HFF-Myc (cell line): ENCODE measurements around the gene C1orf21.

ENCODE experiments used
- DNase-seq: peaks from one replicate; pipeline ENCODE4 v3.0.0-alpha.2; 2011; ENCODE audit warnings: low read depth; ENCODE audit errors: extremely low read depth
- H3K4me3 ChIP-seq: replicated peaks from 2 replicates; pipeline ENCODE4 v1.5.1; 2011; ENCODE audit warnings: low read depth, mild to moderate bottlenecking, control low read depth, low read length
- TF ChIP-seq, protein P1 (sequence below): IDR thresholded peaks from 2 replicates; pipeline ENCODE4 v1.5.1; 2012; ENCODE audit warnings: mild to moderate bottlenecking, low read depth, low read length, control low read depth; ENCODE audit errors: missing control alignments

The C1orf21 gene

DNA sequence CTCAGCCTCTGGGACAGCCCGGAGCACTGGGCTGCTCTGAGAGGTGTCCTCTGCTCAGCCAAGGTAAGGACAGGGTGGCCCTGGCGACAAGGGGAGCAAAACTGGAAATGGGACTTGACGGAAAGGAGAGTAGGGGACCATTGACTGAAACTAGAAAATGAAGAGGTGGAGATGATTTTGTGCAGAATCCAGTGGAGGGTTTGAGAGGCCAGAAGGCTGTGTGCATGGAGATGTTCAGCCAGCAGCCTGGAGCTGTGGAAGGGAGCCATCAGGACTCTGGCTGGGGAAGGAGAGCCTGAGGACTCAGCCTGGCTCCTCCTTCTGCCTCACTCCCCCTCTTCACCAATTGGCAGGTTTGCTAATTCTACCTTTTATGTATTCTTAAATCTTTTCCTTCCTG lies 253.7 kb downstream of the C1orf21 start:
- no peak overlapping the region for H3K4me3 ChIP-seq
- TF ChIP-seq, protein P1, sequence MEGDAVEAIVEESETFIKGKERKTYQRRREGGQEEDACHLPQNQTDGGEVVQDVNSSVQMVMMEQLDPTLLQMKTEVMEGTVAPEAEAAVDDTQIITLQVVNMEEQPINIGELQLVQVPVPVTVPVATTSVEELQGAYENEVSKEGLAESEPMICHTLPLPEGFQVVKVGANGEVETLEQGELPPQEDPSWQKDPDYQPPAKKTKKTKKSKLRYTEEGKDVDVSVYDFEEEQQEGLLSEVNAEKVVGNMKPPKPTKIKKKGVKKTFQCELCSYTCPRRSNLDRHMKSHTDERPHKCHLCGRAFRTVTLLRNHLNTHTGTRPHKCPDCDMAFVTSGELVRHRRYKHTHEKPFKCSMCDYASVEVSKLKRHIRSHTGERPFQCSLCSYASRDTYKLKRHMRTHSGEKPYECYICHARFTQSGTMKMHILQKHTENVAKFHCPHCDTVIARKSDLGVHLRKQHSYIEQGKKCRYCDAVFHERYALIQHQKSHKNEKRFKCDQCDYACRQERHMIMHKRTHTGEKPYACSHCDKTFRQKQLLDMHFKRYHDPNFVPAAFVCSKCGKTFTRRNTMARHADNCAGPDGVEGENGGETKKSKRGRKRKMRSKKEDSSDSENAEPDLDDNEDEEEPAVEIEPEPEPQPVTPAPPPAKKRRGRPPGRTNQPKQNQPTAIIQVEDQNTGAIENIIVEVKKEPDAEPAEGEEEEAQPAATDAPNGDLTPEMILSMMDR = no peak
- no peak for DNase-seq

DNA sequence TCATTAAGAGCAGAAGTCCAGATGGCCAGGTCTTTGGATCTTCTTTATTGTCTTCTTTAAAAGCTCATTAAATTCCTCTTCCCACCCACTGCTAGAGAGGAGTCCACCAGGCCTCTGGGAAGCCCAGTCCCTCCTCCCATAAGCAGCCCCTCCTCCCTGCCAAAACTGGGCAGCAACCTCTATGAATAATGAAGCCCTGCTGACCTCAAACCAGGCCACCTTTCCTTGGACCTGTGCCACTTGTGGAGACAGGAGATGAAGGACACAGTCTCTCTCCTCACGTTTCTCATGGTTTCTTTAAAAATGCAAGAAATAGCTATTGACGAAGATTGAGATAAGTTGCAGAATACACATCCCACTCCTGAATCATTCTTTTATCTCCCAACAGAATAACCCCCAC lies 255.1 kb downstream of the C1orf21 start:
- DNase-seq = no peak
- no peak overlapping the region for H3K4me3 ChIP-seq
- TF ChIP-seq, protein P1 = no peak

DNA sequence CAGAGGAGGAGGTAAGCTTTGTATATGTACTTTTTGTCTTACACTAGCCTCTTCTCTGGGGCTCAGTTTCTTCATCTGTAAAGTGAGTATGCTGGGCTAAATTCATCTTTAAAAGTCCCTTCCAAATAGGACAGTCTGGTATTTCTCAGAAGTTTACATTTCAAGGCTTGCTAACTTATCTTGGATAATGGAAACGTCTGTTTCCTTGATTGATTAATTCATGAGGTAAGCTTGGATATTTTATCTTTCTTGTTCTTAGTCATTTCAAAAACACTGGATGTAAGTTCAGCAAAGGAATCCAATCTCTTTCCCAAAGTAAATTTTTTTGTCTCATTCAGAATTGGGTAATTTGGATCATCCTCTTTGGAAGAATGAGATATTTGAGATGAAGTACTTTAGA lies 256.8 kb downstream of the C1orf21 start:
- TF ChIP-seq, protein P1 = no peak
- DNase-seq = no peak
- H3K4me3 ChIP-seq = no peak overlapping the region

DNA sequence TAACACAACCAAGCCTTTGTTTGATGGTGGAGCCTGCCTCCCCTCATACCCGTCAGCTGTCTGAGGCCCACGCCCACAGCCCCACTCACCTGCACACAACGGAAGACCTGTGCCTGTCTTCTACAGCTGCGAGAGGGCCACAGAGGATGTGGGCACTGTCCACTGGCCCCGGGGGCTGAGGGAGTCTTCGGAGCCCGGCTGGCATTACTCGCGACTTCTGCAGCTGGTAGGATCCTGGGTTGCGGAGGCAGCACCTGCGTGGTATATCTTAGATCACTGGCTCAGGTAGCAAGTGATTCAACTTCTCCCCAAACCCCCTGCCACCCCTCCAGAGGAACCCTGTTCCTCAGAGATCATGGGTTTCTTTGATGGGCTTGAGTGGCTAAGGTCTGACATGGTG lies 257.9 kb downstream of the C1orf21 start:
- no peak for DNase-seq
- TF ChIP-seq, protein P1 = no peak
- no peak overlapping the region for H3K4me3 ChIP-seq

DNA sequence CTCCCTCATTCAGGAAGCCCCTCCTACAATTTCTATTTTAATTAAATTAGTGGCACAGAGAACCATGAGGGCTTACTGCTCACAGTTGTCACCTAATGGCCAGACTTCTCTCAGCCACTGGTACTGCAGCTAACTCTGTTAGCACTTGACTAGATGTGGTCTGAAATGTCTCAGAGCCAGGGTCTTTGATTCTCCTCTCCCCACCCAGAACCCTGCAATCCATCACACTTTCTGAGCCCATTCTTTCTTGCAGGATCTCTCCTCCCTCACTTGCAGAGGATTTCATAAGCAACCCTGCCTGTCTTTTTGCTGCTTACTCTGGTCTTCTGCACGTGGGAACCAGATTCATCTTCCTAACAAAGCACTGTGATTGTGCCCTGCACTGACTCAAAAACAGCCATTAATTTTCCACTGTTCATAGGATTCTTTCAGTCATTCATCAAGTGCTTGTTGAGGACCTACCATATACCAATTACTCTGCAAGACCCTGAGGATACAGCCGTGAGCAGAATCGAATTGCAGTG lies 259.4 kb downstream of the C1orf21 start:
- DNase-seq = no peak
- H3K4me3 ChIP-seq = no peak overlapping the region
- TF ChIP-seq, protein P1 = no peak

DNA sequence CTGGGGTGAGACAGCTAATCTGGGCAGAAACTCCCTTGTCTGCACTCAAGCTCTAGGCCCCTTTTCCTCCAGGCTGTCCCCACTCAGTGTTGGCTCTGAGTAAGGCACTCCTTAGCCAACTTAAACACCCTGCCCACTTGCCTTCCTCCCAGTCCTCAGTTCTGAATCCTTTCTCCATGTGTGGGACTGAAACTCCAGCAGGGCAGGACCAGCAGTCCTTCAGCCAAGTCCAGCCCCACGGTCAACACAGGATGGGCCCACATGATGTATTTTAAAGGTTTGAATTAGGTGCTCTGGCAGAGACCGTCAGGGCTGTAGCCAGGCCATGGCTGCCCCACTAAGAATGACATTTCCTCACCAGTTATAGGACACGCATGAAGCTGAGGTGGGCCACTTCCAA lies 260.0 kb downstream of the C1orf21 start:
- no peak for DNase-seq
- TF ChIP-seq, protein P1 = no peak
- H3K4me3 ChIP-seq = no peak overlapping the region

DNA sequence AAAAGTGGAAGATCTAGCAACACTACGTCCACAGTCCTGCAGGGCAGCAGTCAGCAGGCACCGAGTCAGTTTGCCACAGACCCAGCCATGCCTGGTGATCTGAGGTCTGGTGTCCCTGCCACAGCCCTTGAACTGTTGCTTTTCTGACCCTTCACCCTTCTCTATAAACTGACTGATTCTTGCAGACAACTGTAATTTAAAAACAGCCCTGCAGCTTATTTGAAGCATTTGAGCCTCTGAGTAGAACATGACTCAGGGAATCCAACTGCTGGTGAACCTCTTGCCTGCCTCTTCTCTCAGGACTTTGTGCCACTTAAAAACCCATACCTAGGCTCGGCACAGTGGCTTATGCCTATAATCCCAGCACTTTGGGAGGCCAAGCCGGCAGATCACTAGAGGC lies 260.6 kb downstream of the C1orf21 start:
- H3K4me3 ChIP-seq = no peak overlapping the region
- no peak for DNase-seq

More for the DNA sequence above, 260.6 kb downstream of the C1orf21 start:
- TF ChIP-seq, protein P1 = no peak
